HepG2 (cell line): ENCODE results near the gene TUFM. TPM values are rescaled to one million over a fixed set of nuclear protein-coding genes. Genes with fewer than 3 reads are reported as not detected.

Source experiments
- ATAC-seq: fragments of 200-7000 bp; cut with Tn5 transposase; 3 replicates; pipeline ENCODE4 v1.9.1; 2020; ENCODE audit warnings: mild to moderate bottlenecking, moderate library complexity
- BruUV-seq: library from RNA; stranded (reverse); fragments of 400-500 nt; replicated peaks from 2 replicates; lab custom pipeline; 2021; lab: Mats Ljungman, UMichigan
- CTCF ChIA-PET: fragments of 300-600 bp; formaldehyde crosslinking; extraction: SDS; loops from one replicate; lab custom pipeline; 2021; ENCODE audit warnings: low total read pairs, inconsistent platforms, low intra/inter-chr PET ratio; lab: Yijun Ruan, JAX
- POLR2A ChIA-PET: fragments of 350-600 bp; sonication (Branson Sonifier 250); formaldehyde crosslinking; loops from one replicate; lab custom pipeline; 2020; ENCODE audit warnings: antibody characterized with exemption, inconsistent platforms; lab: Yijun Ruan, JAX
- DNase-seq: peaks from one replicate; pipeline ENCODE4 v3.0.0-alpha.2; 2015; ENCODE audit warnings: low spot score
- FAIRE-seq: peaks from 3 replicates; lab custom pipeline; 2011; peaks lifted over from hg19 to GRCh38; lab: Jason Lieb, UNC
- H2AFZ ChIP-seq: one replicate; pipeline ENCODE4 v1.6.1; 2011; ENCODE audit warnings: low read length, inconsistent platforms
- H3K27ac ChIP-seq: fragments of 300-600 bp; 3 replicates; pipeline ENCODE4 v1.8.0; 2011; ENCODE audit warnings: mixed run types, mild to moderate bottlenecking, mixed read lengths, low read length, inconsistent platforms; ENCODE audit not compliant: insufficient read depth; ENCODE audit errors: extremely low read length
- H3K27me3 ChIP-seq, 2 experiments: fragments of 200-600 bp in 1 of 2; 2 replicates in 1 of 2; 3 replicates in 1 of 2; pipeline versions ENCODE4 v1.6.0 to v1.8.0; 2011; ENCODE audit warnings: low read length in 2 of 2, mild to moderate bottlenecking in 2 of 2, moderate library complexity in 2 of 2, inconsistent platforms in 1 of 2; ENCODE audit not compliant: insufficient read depth in 2 of 2, control insufficient read depth in 1 of 2
- H3K36me3 ChIP-seq, 2 experiments: fragments of 200-600 bp in 1 of 2; replicated peaks in 1 of 2; 2 replicates in 1 of 2; 3 replicates in 1 of 2; pipeline versions ENCODE4 v1.5.1 to v1.8.0; 2011; ENCODE audit warnings: low read length in 2 of 2, inconsistent platforms in 1 of 2; ENCODE audit not compliant: insufficient read depth in 2 of 2, control insufficient read depth in 1 of 2
- H3K4me1 ChIP-seq: 2 replicates; pipeline ENCODE4 v1.5.1; 2012; ENCODE audit warnings: low read length, inconsistent platforms; ENCODE audit not compliant: insufficient read depth
- H3K4me2 ChIP-seq: 2 replicates; pipeline ENCODE4 v1.6.0; 2011; ENCODE audit warnings: low read depth, low read length, inconsistent platforms
- H3K4me3 ChIP-seq, 3 experiments: fragments of 200-600 bp in 1 of 3; sonication (generic), shearing (Covaris generic) in 1 of 3; replicated peaks in 1 of 3; 2 replicates each; pipeline ENCODE4 v1.5.1; 2011 to 2016; ENCODE audit warnings: low read length in 3 of 3, inconsistent platforms in 2 of 3, low read depth in 2 of 3, mild to moderate bottlenecking in 2 of 3, control low read depth in 1 of 3, mixed read lengths in 1 of 3; ENCODE audit not compliant: insufficient read depth in 1 of 3
- H3K79me2 ChIP-seq: one replicate; pipeline ENCODE4 v1.6.1; 2011; ENCODE audit warnings: low read length, inconsistent platforms; ENCODE audit not compliant: insufficient read depth
- H3K9ac ChIP-seq: 2 replicates; pipeline ENCODE4 v1.6.0; 2011; ENCODE audit warnings: mild to moderate bottlenecking, low read depth, low read length, inconsistent platforms; ENCODE audit not compliant: insufficient read depth
- H3K9me3 ChIP-seq: 2 replicates; pipeline ENCODE4 v1.5.1; 2012; ENCODE audit warnings: mild to moderate bottlenecking, low read length
- H4K20me1 ChIP-seq: 2 replicates; pipeline ENCODE4 v1.6.0; 2011; ENCODE audit warnings: inconsistent platforms, mild to moderate bottlenecking, low read length, moderate library complexity; ENCODE audit not compliant: insufficient read depth
- ATF7 ChIP-seq, 2 experiments: fragments of 450-650 bp in 1 of 2; sonication (generic) in 1 of 2; formaldehyde crosslinking in 1 of 2; IDR thresholded peaks; 2 replicates each; pipeline versions ENCODE4 v1.4.0 to v1.6.1; 2016 to 2020; ENCODE audit warnings: antibody characterized with exemption in 1 of 2, mild to moderate bottlenecking in 1 of 2, missing genetic modification reagents in 1 of 2
- ATM ChIP-seq: fragments of 450-650 bp; IDR thresholded peaks from 2 replicates; pipeline ENCODE4 v1.7.1; 2017; ENCODE audit warnings: mild to moderate bottlenecking, borderline replicate concordance
- EEA1 ChIP-seq: sonication (generic); formaldehyde crosslinking; IDR thresholded peaks from 2 replicates; pipeline ENCODE4 v1.5.1; 2020; ENCODE audit warnings: mild to moderate bottlenecking, missing genetic modification reagents, borderline replicate concordance
- HMG20B ChIP-seq: conservative IDR thresholded peaks from 2 replicates; pipeline ENCODE4 v1.6.1; 2016; ENCODE audit warnings: missing genetic modification reagents, missing compliant biosample characterization
- HNRNPK ChIP-seq: fragments of 200-400 bp; formaldehyde crosslinking; IDR thresholded peaks from 2 replicates; pipeline ENCODE4 v1.6.1; 2018; ENCODE audit warnings: low read length, low read depth, moderate library complexity, mild to moderate bottlenecking; ENCODE audit not compliant: poor library complexity, severe bottlenecking
- HNRNPUL1 ChIP-seq: fragments of 200-400 bp; formaldehyde crosslinking; IDR thresholded peaks from 2 replicates; pipeline ENCODE4 v1.6.1; 2017; ENCODE audit warnings: low read depth, mild to moderate bottlenecking, low read length, moderate library complexity
- HOXD1 ChIP-seq: sonication (generic); formaldehyde crosslinking; IDR thresholded peaks from 2 replicates; pipeline ENCODE4 v1.5.0; 2020; ENCODE audit warnings: missing genetic modification reagents
- ISX ChIP-seq: sonication (generic); formaldehyde crosslinking; conservative IDR thresholded peaks from 2 replicates; pipeline ENCODE4 v1.5.0; 2020; ENCODE audit warnings: missing genetic modification reagents
- KAT2B ChIP-seq: fragments of 150-350 bp; IDR thresholded peaks from 2 replicates; pipeline ENCODE4 v1.6.1; 2014; ENCODE audit warnings: low read depth, low read length, borderline replicate concordance
- KDM6A ChIP-seq: IDR thresholded peaks from 2 replicates; pipeline ENCODE4 v1.6.1; 2016; ENCODE audit warnings: low read depth
- MEIS2 ChIP-seq: sonication (generic); formaldehyde crosslinking; IDR thresholded peaks from 2 replicates; pipeline ENCODE4 v1.9.0; 2021; ENCODE audit warnings: mild to moderate bottlenecking, missing genetic modification reagents
- PAX8 ChIP-seq: sonication (generic); formaldehyde crosslinking; IDR thresholded peaks from 2 replicates; pipeline ENCODE4 v1.8.0; 2022; ENCODE audit warnings: mild to moderate bottlenecking, missing genetic modification reagents, borderline replicate concordance
- PAXIP1 ChIP-seq: sonication (generic); formaldehyde crosslinking; conservative IDR thresholded peaks from 2 replicates; pipeline ENCODE4 v1.4.0; 2020; ENCODE audit warnings: mild to moderate bottlenecking, missing genetic modification reagents, moderate library complexity
- REPIN1 ChIP-seq: sonication (generic); formaldehyde crosslinking; IDR thresholded peaks from 2 replicates; pipeline ENCODE4 v1.8.0; 2022; ENCODE audit warnings: missing genetic modification reagents, low read depth, mild to moderate bottlenecking, borderline replicate concordance
- STAG1 ChIP-seq: sonication (generic); formaldehyde crosslinking; IDR thresholded peaks from 2 replicates; pipeline ENCODE4 v1.4.0; 2020; ENCODE audit warnings: missing genetic modification reagents
- STAT6 ChIP-seq: sonication (generic); formaldehyde crosslinking; IDR thresholded peaks from 2 replicates; pipeline ENCODE4 v1.4.0; 2020; ENCODE audit warnings: missing genetic modification reagents, mild to moderate bottlenecking, borderline replicate concordance
- ZNF446 ChIP-seq: sonication (generic); formaldehyde crosslinking; IDR thresholded peaks from 2 replicates; pipeline ENCODE4 v1.5.0; 2020; ENCODE audit warnings: mild to moderate bottlenecking, missing genetic modification reagents
- ZNF777 ChIP-seq: sonication (generic); formaldehyde crosslinking; IDR thresholded peaks from 2 replicates; pipeline ENCODE4 v1.4.0; 2020; ENCODE audit warnings: missing genetic modification reagents
- ZNF83 ChIP-seq: sonication (generic); formaldehyde crosslinking; IDR thresholded peaks from 2 replicates; pipeline ENCODE4 v1.4.0; 2020; ENCODE audit warnings: missing genetic modification reagents, mild to moderate bottlenecking, borderline replicate concordance
- WGBS: methylation state at CpG from one replicate; pipeline ENCODE4 v1.1.6; 2017; ENCODE audit warnings: low lambda C conversion rate; 5-methylcytosine and 5-hydroxymethylcytosine counted together
- in situ Hi-C: cut with HindIII; loops from 2 replicates; pipeline ENCODE4 v1.10.0; 2017; ENCODE audit warnings: low pct_unique_long_range_greater_than_20kb; ENCODE audit not compliant: extremely low pct_ligation_motif_present
- intact Hi-C: fragments of 100-400 bp; cut with micrococcal nuclease; formaldehyde crosslinking; loops from one replicate; pipeline ENCODE4 v1.10.0; 2022; ENCODE audit not compliant: unreplicated experiment
- polyA plus RNA-seq, 8 experiments: library from polyadenylated mRNA; depleted of rRNA in 3 of 8; stranded (reverse) in 7 of 8; unstranded in 1 of 8; fragments of >200 nt; fragmentation: Illumina TruSeq in 4 of 8; extraction: Trizol in 4 of 8; gene quantifications; 2 replicates each; pipeline versions ENCODE4 v1.2.1 to v1.2.3, GENCODE V29; 2011 to 2016; ENCODE audit warnings: low read depth in 4 of 8, missing spikeins in 1 of 8, mixed read lengths in 1 of 8; ENCODE audit not compliant: insufficient read depth in 1 of 8
- total RNA-seq, 5 experiments: library from RNA; depleted of rRNA; stranded (reverse); fragments of >200 nt; fragmentation: Illumina TruSeq; extraction: Trizol; gene quantifications; 2 replicates each; pipeline ENCODE4 v1.2.3, GENCODE V29; 2016; ENCODE audit warnings: low read depth in 1 of 5

Gene TUFM
- total and polyA plus RNA-seq, 2 of the 13 experiments (the other 11 are each of a cell fraction or from before 2014, with no cell fraction given) = 206 to 298 TPM

- no peak overlapping the region for H3K27ac ChIP-seq
- no peak overlapping the region for H2AFZ ChIP-seq
- H3K4me1 ChIP-seq = peaks cover 18% of the 10 kb centered on the region
- TF ChIP-seq EEA1 (CRISPR knock-in tag) (no peak), ATF7 (IDR thresholded peaks at IDR 0.05) (no peak), ATF7 (CRISPR knock-in tag; IDR thresholded peaks at IDR 0.05) (no peak), ISX (CRISPR knock-in tag) (no peak), PAXIP1 (CRISPR knock-in tag) (no peak), ZNF777 (CRISPR knock-in tag) (no peak), STAT6 (CRISPR knock-in tag) (no peak), ATM (no peak), ZNF83 (CRISPR knock-in tag) (no peak), HNRNPK (no peak), STAG1 (CRISPR knock-in tag) (no peak), KDM6A (CRISPR knock-in tag) (no peak), HMG20B (CRISPR knock-in tag) (no peak), KAT2B (no peak), MEIS2 (CRISPR knock-in tag) (no peak), HNRNPUL1 (no peak), REPIN1 (no peak), PAX8 (CRISPR knock-in tag) (no peak), ZNF446 (no peak), HOXD1 (no peak)
- ChIA-PET CTCF (no interaction called here), POLR2A (interaction anchor here (3.9 to 6.6 kb wide), 4 partner anchors 15 to 79 kb away, joined by 25 to 104 read pairs (median 66); partner anchors contain the start of genes ATXN2L and SH2B1)
- ATAC-seq (no peak), FAIRE-seq (no peak), DNase-seq (no peak)
- H3K9ac ChIP-seq = peak overlapping the region; percentile 94; the same call in 1 of the 2 replicates
- peaks cover 26 to 27% of the 10 kb centered on the region in 2 experiments for H3K36me3 ChIP-seq
- no peaks in the 10 kb centered on the region for H3K9me3 ChIP-seq
- 0 out of 2 replicates have a peak, but pooled peaks cover 4% of the 10 kb centered on the region for H4K20me1 ChIP-seq
- no peak overlapping the region; a peak in 1 of 6 replicates for H3K4me3 ChIP-seq
- no peaks in the 10 kb centered on the region; a peak in 1 of 5 replicates for H3K27me3 ChIP-seq
- 94% methylated on average over 18 of the region's 19 CpGs for WGBS
- H3K79me2 ChIP-seq = peaks cover 26% of the 10 kb centered on the region
- peak overlapping the region; percentile 84; the same call in 1 of the 2 replicates for H3K4me2 ChIP-seq
- in situ Hi-C loops (no loop called here), intact Hi-C loops (no loop called here)
- no TSS peak for BruUV-seq
Measured at GRCh38 chr16:28844226-28844885, 1.8 kb downstream of the TUFM start.
